ENCODE measurements around the gene SLC4A3.
A peak's percentile ranks its signal among the peaks of the same experiment; 100 is the strongest.

The SLC4A3 gene
- total RNA-seq = 0 to 0.25 (median 0.06) reads per million in 18 experiments

GRCh38 chr2:219627103-219628100, at the start of gene SLC4A3:
Gene SLC4A3 (plus strand): TSS chr2:219627630. CDS start chr2:219627993, 363 bp downstream.
- DNase-seq = peak in 1 of 2 donors; percentile 18

GRCh38 chr2:219578811-219579613, 48.4 kb upstream of the SLC4A3 start:
- peak; percentile 36 to 77 for DNase-seq

- no peak for DNase-seq
Observed at GRCh38 chr2:219581346-219581745, 46.1 kb upstream of the SLC4A3 start.

- no peak for DNase-seq
Observed at GRCh38 chr2:219591091-219591490, 36.3 kb upstream of the SLC4A3 start.

- DNase-seq = no peak
Observed at GRCh38 chr2:219592736-219593135, 34.7 kb upstream of the SLC4A3 start.

GRCh38 chr2:219593154-219593553, 34.3 kb upstream of the SLC4A3 start:
- no peak for DNase-seq

- peak; percentile 18 to 30 for DNase-seq
Observed at GRCh38 chr2:219595256-219595655, 32.2 kb upstream of the SLC4A3 start.

GRCh38 chr2:219596954-219597551, 30.4 kb upstream of the SLC4A3 start:
- peak in 1 of 2 donors; percentile 4 for DNase-seq

GRCh38 chr2:219597552-219598307, 29.7 kb upstream of the SLC4A3 start, which contains the start of gene STK11IP:
Gene STK11IP (plus strand): TSS chr2:219597857. CDS start chr2:219598120, 263 bp downstream.
- peak; percentile 98 for DNase-seq

- DNase-seq = no peak
Observed at GRCh38 chr2:219598308-219599078, 28.9 kb upstream of the SLC4A3 start.

GRCh38 chr2:219603771-219604170, 23.7 kb upstream of the SLC4A3 start:
- DNase-seq = peak; percentile 43 to 49

- no peak for DNase-seq
Observed at GRCh38 chr2:219605607-219605954, 21.8 kb upstream of the SLC4A3 start.

GRCh38 chr2:219607931-219608330, 19.5 kb upstream of the SLC4A3 start:
- no peak for DNase-seq

GRCh38 chr2:219608399-219608964, 18.9 kb upstream of the SLC4A3 start:
- no peak for DNase-seq

- DNase-seq = no peak
Observed at GRCh38 chr2:219609149-219609750, 18.2 kb upstream of the SLC4A3 start.

GRCh38 chr2:219611306-219611705, 16.1 kb upstream of the SLC4A3 start:
- DNase-seq = no peak

- DNase-seq = no peak
Observed at GRCh38 chr2:219611866-219612576, 15.4 kb upstream of the SLC4A3 start.

GRCh38 chr2:219612577-219613286, 14.7 kb upstream of the SLC4A3 start:
- no peak for DNase-seq

GRCh38 chr2:219613461-219614070, 13.9 kb upstream of the SLC4A3 start:
- DNase-seq = no peak
